ENCODE measurements around the gene C1QA.

Gene C1QA, protein sequence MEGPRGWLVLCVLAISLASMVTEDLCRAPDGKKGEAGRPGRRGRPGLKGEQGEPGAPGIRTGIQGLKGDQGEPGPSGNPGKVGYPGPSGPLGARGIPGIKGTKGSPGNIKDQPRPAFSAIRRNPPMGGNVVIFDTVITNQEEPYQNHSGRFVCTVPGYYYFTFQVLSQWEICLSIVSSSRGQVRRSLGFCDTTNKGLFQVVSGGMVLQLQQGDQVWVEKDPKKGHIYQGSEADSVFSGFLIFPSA
- total RNA-seq = 0 reads per million in 3 experiments

DNA sequence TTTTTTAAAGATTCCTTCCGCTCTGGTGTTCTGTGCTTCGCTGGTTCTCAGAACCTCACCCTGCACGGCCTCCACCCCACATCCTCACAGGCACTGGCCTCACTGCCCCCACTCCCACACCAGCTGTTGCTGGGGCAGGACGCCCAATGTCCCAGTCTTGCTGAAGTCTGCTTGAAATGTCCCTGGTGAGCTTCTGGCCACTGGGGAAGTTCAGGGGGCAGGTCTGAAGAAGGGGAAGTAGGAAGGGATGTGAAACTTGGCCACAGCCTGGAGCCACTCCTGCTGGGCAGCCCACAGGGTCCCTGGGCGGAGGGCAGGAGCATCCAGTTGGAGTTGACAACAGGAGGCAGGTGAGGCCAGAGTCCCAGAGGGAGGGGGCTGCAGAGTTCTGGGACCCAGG, at the start of gene C1QA:
Gene C1QA, plus strand, starts transcription at position 276 of the 400 bp plus-strand sequence. CDS start 989 bp downstream, outside the sequence.
- DNase-seq = no peak

DNA sequence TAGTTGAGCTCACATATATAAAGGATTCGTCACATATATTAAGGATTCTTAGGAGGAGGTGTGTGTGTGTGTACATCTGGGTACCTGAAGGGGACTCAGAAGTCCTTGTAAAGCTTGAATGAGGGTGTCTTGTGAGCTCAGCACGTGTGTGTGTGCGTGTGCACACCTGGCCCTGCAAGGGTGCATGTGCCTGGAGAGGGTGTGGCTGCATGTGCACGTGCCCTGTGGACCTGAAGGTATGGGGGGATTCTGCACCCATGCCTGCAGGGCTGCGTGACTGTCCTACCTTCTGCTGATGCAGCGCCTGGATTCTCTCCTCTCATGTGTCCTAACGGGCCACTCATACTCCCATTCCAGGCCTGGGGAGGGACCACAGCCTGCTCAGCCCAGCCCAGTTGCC, 49.2 kb upstream of the C1QA start:
- DNase-seq = no peak

- no peak for DNase-seq
These were observed 47.5 kb upstream of the C1QA start for GRCh38 chr1:22588899-22589422.

DNA sequence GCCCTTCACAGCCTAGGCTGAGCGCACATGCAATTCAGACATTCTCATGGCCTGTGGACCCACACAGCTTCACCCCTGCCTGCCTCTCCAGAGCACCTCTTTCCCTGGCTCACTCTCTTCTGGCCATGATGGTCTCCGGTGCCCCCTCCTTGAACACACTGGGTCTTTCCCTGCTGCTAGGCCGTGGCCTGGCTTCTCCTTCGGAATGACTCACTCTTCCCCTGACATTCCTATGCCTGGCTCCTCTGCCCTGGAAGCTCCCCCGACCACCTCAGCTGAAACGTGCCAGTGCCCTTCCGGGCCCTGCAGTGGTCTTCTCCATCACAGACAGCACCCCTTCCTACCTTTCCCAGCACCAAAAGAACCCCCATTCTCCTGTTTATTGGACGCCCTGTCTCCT, 44.9 kb upstream of the C1QA start:
- DNase-seq = no peak

GRCh38 chr1:22592051-22592450, 44.4 kb upstream of the C1QA start:
- DNase-seq = no peak

DNA sequence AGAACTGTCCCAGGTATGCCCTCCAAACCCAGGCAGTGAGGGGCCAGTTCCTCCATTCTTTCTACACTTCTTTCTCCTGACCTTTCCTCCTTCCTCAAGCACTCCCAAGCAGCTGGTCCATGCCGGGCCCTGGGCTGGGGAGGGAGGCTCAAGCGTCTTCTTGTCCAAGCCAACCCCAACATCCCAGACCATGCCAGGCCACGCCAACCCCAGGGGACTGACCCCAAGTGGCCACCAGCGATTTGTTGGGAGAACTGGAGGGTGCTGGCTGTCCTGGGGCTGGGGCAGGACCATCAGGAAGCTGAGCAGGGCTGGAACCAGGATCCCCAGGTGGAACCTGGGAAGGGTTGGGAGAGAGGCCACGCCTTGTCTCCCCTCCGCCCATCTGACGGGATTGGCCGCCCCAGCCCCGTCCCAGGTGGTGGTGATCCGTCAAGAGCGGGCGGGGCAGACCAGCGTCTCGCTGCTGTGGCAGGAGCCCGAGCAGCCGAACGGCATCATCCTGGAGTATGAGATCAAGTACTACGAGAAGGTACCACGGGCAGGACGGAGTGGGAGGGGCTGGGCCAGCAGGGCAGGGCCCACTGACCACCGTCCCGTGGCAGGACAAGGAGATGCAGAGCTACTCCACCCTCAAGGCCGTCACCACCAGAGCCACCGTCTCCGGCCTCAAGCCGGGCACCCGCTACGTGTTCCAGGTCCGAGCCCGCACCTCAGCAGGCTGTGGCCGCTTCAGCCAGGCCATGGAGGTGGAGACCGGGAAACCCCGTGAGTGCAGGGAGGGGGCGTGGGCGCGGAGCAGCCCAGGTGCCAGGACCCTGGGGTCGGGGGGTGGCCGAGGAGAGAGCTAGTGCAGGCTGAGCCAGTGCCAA, 43.3 kb upstream of the C1QA start:
- no peak for DNase-seq

DNA sequence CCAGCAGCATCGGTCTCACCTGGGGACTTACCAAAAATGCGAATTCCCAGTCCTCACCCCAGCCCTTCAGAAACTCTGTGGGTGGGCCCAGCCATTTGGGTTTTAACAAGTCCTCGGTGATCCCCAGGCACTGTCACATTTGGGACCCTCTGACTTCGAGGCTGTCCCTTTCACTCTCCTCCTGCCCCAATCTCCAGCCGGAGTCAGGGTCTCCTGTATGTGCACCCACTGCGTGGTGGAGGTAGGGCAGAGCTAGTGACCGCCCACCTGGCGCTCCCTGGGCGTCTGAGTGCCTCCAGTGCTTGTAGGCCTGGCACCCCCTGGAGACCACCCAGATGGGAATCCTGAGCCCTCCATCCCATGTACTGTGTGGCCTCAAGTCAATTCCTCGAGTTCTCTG, 42.0 kb upstream of the C1QA start:
- DNase-seq = no peak

DNA sequence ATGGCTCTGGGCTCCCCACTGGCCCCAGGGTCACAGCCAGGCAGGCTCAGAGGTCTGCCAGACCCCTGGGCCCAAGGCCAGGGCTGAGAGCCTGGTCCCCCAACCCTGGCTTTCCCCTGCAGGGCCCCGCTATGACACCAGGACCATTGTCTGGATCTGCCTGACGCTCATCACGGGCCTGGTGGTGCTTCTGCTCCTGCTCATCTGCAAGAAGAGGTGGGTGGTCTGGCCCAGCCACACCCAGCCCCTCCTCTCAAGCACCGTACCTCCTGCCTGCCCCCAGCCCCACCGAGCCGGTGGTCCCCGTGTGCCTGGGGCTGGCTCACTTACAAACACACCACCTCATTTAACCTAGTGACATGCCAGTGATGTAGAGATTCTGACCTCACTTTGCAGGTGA, 41.3 kb upstream of the C1QA start:
- no peak for DNase-seq

- DNase-seq = no peak
These were observed 39.0 kb upstream of the C1QA start for GRCh38 chr1:22597301-22597965.

DNA sequence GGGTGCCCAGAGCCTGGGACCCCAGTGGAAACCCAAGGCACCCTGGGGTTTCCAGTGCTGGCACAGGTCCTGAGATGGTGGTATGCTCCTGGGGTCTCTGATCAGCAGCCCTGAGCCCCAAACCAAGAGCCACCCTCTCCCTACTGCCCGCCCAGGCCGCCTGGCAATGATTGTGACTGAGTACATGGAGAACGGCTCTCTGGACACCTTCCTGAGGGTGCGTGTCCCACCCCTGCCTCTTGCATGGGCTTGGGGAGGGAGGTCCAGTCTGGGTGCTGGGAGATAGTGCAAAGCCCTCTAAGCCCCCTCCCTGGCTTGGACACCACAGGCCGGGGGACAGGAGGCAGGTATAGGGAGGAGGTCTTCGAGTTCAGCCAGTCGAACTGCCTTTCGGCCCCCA, 38.4 kb upstream of the C1QA start:
- no peak for DNase-seq

- no peak for DNase-seq
These were observed 37.7 kb upstream of the C1QA start for GRCh38 chr1:22598736-22599135.

GRCh38 chr1:22600071-22600816, 36.2 kb upstream of the C1QA start:
- no peak for DNase-seq

DNA sequence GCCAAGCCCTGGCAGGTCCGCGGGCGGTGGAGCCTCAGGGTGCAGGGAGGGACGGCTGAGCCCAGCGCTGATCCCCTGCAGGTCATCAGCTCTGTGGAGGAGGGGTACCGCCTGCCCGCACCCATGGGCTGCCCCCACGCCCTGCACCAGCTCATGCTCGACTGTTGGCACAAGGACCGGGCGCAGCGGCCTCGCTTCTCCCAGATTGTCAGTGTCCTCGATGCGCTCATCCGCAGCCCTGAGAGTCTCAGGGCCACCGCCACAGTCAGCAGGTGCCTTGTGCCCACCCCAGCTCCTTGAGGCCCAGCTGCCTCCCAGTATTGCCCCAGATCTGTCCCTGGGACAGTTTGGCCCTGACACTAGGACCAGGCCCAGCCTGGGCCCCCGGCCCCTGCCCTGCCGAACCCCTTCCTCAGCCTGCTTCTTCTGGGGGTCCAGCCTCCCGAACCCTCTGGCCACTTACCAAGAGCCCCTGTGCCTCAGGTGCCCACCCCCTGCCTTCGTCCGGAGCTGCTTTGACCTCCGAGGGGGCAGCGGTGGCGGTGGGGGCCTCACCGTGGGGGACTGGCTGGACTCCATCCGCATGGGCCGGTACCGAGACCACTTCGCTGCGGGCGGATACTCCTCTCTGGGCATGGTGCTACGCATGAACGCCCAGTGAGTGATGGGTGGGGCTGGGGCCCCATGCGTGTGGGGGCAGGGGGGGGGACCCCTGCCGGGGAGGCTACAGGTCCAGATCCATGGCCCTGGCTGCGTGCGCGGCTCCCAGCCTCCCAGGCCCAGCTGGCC, 35.4 kb upstream of the C1QA start:
- no peak for DNase-seq

DNA sequence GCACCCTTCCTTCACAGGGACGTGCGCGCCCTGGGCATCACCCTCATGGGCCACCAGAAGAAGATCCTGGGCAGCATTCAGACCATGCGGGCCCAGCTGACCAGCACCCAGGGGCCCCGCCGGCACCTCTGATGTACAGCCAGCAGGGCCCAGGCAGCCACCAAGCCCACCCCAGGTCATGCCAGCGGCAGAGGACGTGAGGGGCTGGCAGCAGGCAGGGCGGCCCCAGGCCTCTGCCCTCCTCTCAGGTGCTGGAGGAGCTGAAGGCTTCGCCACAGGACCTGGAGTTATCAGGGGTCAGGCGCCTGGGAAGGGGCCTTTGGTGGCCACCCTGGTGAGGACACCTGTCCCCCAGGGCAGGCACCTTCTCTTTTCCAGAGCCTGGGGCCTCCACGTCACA, 34.8 kb upstream of the C1QA start:
- no peak for DNase-seq

DNA sequence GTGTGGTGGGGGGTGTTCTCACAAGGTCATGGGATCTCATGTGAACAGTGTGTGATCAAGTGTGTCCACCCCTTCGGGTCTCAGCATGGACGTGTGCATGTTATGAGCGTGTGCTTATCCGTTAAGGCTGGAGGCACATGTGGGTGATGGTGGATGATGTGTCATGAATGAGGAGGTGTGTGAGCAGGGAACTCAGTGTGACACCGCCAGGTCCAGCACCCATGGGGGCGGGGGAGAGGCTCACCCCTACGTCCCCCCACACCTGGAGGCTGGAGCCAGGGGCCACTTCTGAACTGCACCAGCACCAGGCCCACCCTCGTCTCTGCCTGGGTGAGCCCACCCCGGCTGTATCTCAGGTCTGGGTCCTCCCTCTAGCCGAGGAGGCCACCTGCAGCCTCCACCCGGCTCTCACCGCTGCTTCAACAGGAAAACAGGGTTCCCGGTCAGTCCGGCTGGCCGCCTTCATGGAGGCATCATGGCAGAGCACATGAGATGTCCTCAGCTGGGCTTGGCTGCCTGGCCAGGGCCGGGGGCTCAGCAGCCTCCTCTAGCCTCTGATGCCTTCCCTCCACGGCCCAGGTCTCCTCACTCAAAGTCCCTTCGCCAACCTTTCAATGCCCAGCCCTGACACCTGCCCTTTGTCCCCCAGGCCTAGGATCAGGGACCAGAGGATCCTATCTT, 34.2 kb upstream of the C1QA start:
- no peak for DNase-seq

DNA sequence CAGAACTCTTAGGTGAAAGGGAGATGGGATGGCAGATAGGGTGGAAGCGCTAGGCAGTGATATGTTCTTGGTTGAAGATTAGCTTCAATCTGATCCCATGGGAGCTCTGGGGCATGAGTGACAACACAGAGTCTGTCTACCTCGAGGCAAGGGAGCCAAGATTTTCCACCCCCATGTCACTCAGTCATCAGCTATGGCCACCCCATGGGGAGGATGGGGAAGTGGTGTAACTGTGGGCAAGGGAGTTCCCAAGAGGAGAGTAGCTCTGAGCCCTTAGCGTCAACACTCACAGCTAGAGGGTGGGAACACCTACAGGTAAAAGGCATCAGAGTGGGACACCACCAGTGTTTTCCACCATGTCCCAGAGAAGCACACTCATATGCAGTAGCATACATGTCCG, 30.3 kb upstream of the C1QA start:
- no peak for DNase-seq

DNA sequence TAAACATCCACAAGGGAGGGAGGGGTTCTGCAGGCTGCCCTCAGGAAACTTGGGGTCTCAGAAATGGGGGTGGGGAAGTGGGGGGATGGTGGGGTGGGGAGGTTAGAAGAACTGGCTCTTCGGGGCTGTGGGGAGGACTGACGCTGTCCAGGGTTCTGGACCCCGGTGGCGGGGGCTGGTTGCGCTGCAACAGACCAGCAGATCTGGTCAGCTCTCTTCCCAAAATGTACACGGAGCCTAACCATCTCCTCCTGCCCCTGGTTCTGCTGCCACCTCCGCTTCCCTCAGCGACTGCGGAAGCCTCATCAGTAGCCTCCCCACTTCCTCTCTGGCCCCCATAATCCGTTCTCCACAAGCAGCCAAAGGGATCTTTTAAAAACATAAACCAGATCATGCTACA, 29.3 kb upstream of the C1QA start:
- DNase-seq = no peak

DNA sequence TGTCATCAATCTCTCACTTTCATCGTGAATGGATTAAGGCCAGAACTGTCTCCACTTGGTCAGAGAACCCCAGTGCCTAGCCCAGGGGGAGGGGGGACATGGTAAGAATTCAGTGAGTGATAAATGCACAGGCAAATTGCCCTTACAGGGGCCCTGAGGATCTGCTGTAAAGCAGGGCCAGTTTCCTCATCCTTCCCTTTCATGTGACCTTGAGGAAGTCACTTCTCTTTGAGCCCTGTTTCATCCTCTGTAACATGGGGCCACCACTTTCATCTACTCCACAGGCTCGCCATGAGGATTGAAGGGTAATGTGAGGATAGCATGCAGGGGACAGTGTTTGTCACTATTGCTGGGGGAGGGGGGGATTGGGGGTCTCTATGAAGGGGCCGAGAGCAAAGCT, 28.1 kb upstream of the C1QA start:
- no peak for DNase-seq

- no peak for DNase-seq
These were observed 27.1 kb upstream of the C1QA start for GRCh38 chr1:22609291-22609690.

- DNase-seq = no peak
These were observed 24.9 kb upstream of the C1QA start for GRCh38 chr1:22611530-22611947.

Data from central memory CD4-positive, alpha-beta T cell (primary cell).